ENCODE results near the gene ZNF688. TPM values are rescaled to one million over a fixed set of nuclear protein-coding genes. Genes with fewer than 3 reads are reported as not detected.

The ZNF688 gene
- total and polyA plus RNA-seq, 9 of the 15 experiments (the other 6 are each of a cell fraction or from before 2014, with no cell fraction given), result 0.48 to 12.9 (median 4.5) TPM

DNA sequence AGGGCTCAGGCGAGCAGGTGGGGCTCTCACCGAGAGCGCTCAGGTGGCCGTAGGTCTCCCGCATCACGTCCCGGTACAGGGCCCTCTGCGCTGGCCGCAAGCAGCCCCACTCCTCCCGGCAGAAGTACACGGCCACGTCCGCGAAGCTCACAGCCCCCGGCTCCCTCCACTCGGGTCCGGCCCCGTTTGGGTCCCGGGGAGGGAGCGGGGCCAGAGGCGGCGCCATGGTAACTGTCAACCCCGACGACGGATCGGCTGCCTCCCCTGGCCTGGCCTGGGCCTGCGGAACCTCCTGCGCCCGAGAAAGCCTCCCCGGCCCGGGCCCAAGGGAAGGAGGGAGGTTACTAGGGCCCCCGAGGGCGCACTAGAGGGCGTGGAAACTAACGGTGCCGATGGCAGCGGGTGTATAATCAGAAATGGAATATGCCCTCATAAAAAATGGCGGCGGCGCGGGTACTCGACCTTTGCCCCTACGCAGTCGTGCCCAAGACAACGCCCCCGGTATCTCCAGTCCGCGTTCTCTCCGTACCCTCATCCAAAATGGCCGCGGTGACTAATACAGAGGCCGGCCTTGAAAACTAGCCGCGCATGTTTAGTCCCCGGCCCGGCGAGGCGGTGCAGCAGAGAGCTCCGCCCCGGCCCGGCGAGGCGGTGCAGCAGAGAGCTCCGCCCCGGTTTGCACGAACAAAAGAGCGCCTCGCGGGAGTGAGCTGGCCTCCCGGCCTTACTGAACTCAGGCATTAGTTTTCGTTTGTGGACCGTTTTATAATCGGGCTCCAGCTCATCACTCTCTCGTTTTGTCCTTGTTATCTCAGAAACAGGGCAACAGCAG lies 13.3 kb downstream of the ZNF688 start, which contains the start of gene ZNF764 (continued):
- TF ChIP-seq, protein P1, sequence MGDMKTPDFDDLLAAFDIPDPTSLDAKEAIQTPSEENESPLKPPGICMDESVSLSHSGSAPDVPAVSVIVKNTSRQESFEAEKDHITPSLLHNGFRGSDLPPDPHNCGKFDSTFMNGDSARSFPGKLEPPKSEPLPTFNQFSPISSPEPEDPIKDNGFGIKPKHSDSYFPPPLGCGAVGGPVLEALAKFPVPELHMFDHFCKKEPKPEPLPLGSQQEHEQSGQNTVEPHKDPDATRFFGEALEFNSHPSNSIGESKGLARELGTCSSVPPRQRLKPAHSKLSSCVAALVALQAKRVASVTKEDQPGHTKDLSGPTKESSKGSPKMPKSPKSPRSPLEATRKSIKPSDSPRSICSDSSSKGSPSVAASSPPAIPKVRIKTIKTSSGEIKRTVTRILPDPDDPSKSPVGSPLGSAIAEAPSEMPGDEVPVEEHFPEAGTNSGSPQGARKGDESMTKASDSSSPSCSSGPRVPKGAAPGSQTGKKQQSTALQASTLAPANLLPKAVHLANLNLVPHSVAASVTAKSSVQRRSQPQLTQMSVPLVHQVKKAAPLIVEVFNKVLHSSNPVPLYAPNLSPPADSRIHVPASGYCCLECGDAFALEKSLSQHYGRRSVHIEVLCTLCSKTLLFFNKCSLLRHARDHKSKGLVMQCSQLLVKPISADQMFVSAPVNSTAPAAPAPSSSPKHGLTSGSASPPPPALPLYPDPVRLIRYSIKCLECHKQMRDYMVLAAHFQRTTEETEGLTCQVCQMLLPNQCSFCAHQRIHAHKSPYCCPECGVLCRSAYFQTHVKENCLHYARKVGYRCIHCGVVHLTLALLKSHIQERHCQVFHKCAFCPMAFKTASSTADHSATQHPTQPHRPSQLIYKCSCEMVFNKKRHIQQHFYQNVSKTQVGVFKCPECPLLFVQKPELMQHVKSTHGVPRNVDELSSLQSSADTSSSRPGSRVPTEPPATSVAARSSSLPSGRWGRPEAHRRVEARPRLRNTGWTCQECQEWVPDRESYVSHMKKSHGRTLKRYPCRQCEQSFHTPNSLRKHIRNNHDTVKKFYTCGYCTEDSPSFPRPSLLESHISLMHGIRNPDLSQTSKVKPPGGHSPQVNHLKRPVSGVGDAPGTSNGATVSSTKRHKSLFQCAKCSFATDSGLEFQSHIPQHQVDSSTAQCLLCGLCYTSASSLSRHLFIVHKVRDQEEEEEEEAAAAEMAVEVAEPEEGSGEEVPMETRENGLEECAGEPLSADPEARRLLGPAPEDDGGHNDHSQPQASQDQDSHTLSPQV (IDR thresholded peaks at IDR 0.05), result peak; percentile 12
- TF ChIP-seq, protein P2, sequence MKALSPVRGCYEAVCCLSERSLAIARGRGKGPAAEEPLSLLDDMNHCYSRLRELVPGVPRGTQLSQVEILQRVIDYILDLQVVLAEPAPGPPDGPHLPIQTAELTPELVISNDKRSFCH (CRISPR knock-in tag; IDR thresholded peaks at IDR 0.05), result no peak
- TF ChIP-seq, protein P2 (tag; IDR thresholded peaks at IDR 0.05), result no peak
- TF ChIP-seq, protein P3, sequence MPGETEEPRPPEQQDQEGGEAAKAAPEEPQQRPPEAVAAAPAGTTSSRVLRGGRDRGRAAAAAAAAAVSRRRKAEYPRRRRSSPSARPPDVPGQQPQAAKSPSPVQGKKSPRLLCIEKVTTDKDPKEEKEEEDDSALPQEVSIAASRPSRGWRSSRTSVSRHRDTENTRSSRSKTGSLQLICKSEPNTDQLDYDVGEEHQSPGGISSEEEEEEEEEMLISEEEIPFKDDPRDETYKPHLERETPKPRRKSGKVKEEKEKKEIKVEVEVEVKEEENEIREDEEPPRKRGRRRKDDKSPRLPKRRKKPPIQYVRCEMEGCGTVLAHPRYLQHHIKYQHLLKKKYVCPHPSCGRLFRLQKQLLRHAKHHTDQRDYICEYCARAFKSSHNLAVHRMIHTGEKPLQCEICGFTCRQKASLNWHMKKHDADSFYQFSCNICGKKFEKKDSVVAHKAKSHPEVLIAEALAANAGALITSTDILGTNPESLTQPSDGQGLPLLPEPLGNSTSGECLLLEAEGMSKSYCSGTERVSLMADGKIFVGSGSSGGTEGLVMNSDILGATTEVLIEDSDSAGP (CRISPR knock-in tag; IDR thresholded peaks at IDR 0.05), result no peak
- TF ChIP-seq ZNF133 (CRISPR knock-in tag; IDR thresholded peaks at IDR 0.05), result no peak
- TF ChIP-seq CC2D1A (IDR thresholded peaks at IDR 0.05), result no peak
- no peak for TF ChIP-seq PPARD (CRISPR knock-in tag; IDR thresholded peaks at IDR 0.05)
- no peak for TF ChIP-seq ZNF224 (CRISPR knock-in tag; IDR thresholded peaks at IDR 0.05)
- TF ChIP-seq HDAC8 (tag; IDR thresholded peaks at IDR 0.05), result no peak
- TF ChIP-seq NR4A1 (CRISPR knock-in tag; IDR thresholded peaks at IDR 0.05), result no peak
- 0 out of 2 replicates have a peak, but pooled peaks have one; percentile 19 for TF ChIP-seq NR4A1 (tag; IDR thresholded peaks at IDR 0.05)
- TF ChIP-seq ZNF253 (CRISPR knock-in tag; conservative IDR thresholded peaks at IDR 0.05), result no peak
- TF ChIP-seq XRCC5 (IDR thresholded peaks at IDR 0.05; ENCODE audit: low read depth, low read length), result no peak
- TF ChIP-seq ZNF75A (CRISPR knock-in tag; IDR thresholded peaks at IDR 0.05), result no peak
- TF ChIP-seq ZNF263 (CRISPR knock-in tag; IDR thresholded peaks at IDR 0.05; ENCODE audit: borderline replicate concordance), result peak; percentile 45; the same call in 1 of the 2 replicates
- no peak for TF ChIP-seq PTTG1 (tag; IDR thresholded peaks at IDR 0.05; ENCODE audit: low read depth)
- peak; percentile 50 for TF ChIP-seq TAF9B (IDR thresholded peaks at IDR 0.05; ENCODE audit: partially characterized antibody)
- TF ChIP-seq DIDO1 (tag; IDR thresholded peaks at IDR 0.05; ENCODE audit: low read depth), result peak; percentile 59; the same call in 1 of the 2 replicates
- no peak for TF ChIP-seq ZNF584 (CRISPR knock-in tag; IDR thresholded peaks at IDR 0.05; ENCODE audit: low read depth)
- TF ChIP-seq, protein P4, sequence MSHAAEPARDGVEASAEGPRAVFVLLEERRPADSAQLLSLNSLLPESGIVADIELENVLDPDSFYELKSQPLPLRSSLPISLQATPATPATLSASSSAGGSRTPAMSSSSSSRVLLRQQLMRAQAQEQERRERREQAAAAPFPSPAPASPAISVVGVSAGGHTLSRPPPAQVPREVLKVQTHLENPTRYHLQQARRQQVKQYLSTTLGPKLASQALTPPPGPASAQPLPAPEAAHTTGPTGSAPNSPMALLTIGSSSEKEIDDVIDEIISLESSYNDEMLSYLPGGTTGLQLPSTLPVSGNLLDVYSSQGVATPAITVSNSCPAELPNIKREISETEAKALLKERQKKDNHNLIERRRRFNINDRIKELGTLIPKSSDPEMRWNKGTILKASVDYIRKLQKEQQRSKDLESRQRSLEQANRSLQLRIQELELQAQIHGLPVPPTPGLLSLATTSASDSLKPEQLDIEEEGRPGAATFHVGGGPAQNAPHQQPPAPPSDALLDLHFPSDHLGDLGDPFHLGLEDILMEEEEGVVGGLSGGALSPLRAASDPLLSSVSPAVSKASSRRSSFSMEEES (CRISPR knock-in tag; IDR thresholded peaks at IDR 0.05), result no peak
- peak; percentile 90 for TF ChIP-seq POLR2H (tag; IDR thresholded peaks at IDR 0.05; ENCODE audit: low read depth)
